ENCODE results near the gene GPR87.

Gene GPR87

GRCh38 chr3:151347432-151347831 lies 30.8 kb upstream of the GPR87 start:
- Histone ChIP-seq H3K27ac (ENCODE audit: extremely low read depth, low read depth, low read length) (no peak overlapping the region), H3K9me3 (ENCODE audit: control insufficient read depth, insufficient read depth, low read depth, low read length) (no peaks in the 10 kb centered on the region), H3K4me3 (ENCODE audit: low read depth, low read length) (no peak overlapping the region), H3K36me3 (ENCODE audit: control insufficient read depth in 2 of 2, insufficient read depth in 1 of 2, low read length in 2 of 2) (no peaks in the 10 kb centered on the region), H3K4me1 (ENCODE audit: control insufficient read depth, insufficient read depth, low read length) (no peaks in the 10 kb centered on the region)
- ChIA-PET CTCF (no interaction called here), POLR2A (no interaction called here)
- TF ChIP-seq ZNF654 (tag by site-specific recombination; IDR thresholded peaks at IDR 0.05; ENCODE audit: low read depth) (no peak), HIC1 (tag by site-specific recombination; IDR thresholded peaks at IDR 0.05) (no peak), ZEB2 (tag by site-specific recombination; IDR thresholded peaks at IDR 0.05) (no peak)

GRCh38 chr3:151346292-151346691 lies 29.7 kb upstream of the GPR87 start:
- Histone ChIP-seq H3K27ac (ENCODE audit: extremely low read depth, low read depth, low read length) (no peak overlapping the region), H3K4me1 (ENCODE audit: control insufficient read depth, insufficient read depth, low read length) (no peaks in the 10 kb centered on the region), H3K9me3 (ENCODE audit: control insufficient read depth, insufficient read depth, low read depth, low read length) (no peaks in the 10 kb centered on the region), H3K36me3 (ENCODE audit: control insufficient read depth in 2 of 2, insufficient read depth in 1 of 2, low read length in 2 of 2) (no peaks in the 10 kb centered on the region), H3K4me3 (ENCODE audit: low read depth, low read length) (no peak overlapping the region)
- POLR2A ChIA-PET, result no interaction called here
- no peak for TF ChIP-seq FEZF1 (tag by site-specific recombination; IDR thresholded peaks at IDR 0.05)
- TF ChIP-seq ZNF394 (tag by site-specific recombination; IDR thresholded peaks at IDR 0.05; ENCODE audit: borderline replicate concordance), result no peak
- TF ChIP-seq ZNF433 (tag by site-specific recombination; IDR thresholded peaks at IDR 0.05; ENCODE audit: low read depth), result no peak
- TF ChIP-seq ZNF664 (tag by site-specific recombination; IDR thresholded peaks at IDR 0.05), result no peak
- TF ChIP-seq RBAK (tag by site-specific recombination; IDR thresholded peaks at IDR 0.05), result no peak
- TF ChIP-seq, protein P1, sequence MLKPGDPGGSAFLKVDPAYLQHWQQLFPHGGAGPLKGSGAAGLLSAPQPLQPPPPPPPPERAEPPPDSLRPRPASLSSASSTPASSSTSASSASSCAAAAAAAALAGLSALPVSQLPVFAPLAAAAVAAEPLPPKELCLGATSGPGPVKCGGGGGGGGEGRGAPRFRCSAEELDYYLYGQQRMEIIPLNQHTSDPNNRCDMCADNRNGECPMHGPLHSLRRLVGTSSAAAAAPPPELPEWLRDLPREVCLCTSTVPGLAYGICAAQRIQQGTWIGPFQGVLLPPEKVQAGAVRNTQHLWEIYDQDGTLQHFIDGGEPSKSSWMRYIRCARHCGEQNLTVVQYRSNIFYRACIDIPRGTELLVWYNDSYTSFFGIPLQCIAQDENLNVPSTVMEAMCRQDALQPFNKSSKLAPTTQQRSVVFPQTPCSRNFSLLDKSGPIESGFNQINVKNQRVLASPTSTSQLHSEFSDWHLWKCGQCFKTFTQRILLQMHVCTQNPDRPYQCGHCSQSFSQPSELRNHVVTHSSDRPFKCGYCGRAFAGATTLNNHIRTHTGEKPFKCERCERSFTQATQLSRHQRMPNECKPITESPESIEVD (tag by site-specific recombination; IDR thresholded peaks at IDR 0.05), result no peak
- no peak for TF ChIP-seq ZNF530 (tag by site-specific recombination; IDR thresholded peaks at IDR 0.05; ENCODE audit: low read depth)
- TF ChIP-seq ZNF596 (tag by site-specific recombination; IDR thresholded peaks at IDR 0.05), result no peak
- CTCF ChIA-PET, result interaction anchor here (0.6 to 0.7 kb wide), 3 partner anchors 17 to 1043 kb away, joined by 3 to 5 read pairs (median 3); partner anchors contain the start of gene P2RY13

- Histone ChIP-seq H3K4me3 (ENCODE audit: low read depth, low read length) (no peak overlapping the region), H3K4me1 (ENCODE audit: control insufficient read depth, insufficient read depth, low read length) (no peaks in the 10 kb centered on the region), H3K9me3 (ENCODE audit: control insufficient read depth, insufficient read depth, low read depth, low read length) (no peaks in the 10 kb centered on the region), H3K36me3 (ENCODE audit: control insufficient read depth in 2 of 2, insufficient read depth in 1 of 2, low read length in 2 of 2) (no peaks in the 10 kb centered on the region), H3K27ac (ENCODE audit: extremely low read depth, low read depth, low read length) (no peak overlapping the region)
- TF ChIP-seq ZNF112 (tag by site-specific recombination; IDR thresholded peaks at IDR 0.05) (no peak), TRIM28 (IDR thresholded peaks at IDR 0.05; ENCODE audit: borderline replicate concordance, low read length) (no peak), ZNF350 (tag by site-specific recombination; IDR thresholded peaks at IDR 0.05) (no peak), SCRT1 (tag by site-specific recombination; IDR thresholded peaks at IDR 0.05; ENCODE audit: borderline replicate concordance) (no peak), ZBTB1 (tag by site-specific recombination; IDR thresholded peaks at IDR 0.05) (no peak), KLF1 (tag by site-specific recombination; IDR thresholded peaks at IDR 0.05) (no peak), ZNF704 (tag by site-specific recombination; IDR thresholded peaks at IDR 0.05) (no peak), ZSCAN16 (tag by site-specific recombination; IDR thresholded peaks at IDR 0.05) (no peak), ZNF747 (tag by site-specific recombination; IDR thresholded peaks at IDR 0.05) (no peak), ZNF404 (tag by site-specific recombination; IDR thresholded peaks at IDR 0.05) (no peak), ZNF660 (tag by site-specific recombination; IDR thresholded peaks at IDR 0.05) (no peak), MEIS1 (CRISPR knock-in tag; IDR thresholded peaks at IDR 0.05; ENCODE audit: borderline replicate concordance) (no peak)
- TF ChIP-seq, protein P2, sequence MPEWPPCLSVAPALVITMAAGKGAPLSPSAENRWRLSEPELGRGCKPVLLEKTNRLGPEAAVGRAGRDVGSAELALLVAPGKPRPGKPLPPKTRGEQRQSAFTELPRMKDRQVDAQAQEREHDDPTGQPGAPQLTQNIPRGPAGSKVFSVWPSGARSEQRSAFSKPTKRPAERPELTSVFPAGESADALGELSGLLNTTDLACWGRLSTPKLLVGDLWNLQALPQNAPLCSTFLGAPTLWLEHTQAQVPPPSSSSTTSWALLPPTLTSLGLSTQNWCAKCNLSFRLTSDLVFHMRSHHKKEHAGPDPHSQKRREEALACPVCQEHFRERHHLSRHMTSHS (tag by site-specific recombination; IDR thresholded peaks at IDR 0.05), result no peak
- CTCF ChIA-PET, result interaction anchor here (0.6 kb wide), 2 partner anchors 117 to 1043 kb away, joined by 3 to 5 read pairs; no protein-coding TSS in a partner anchor
- POLR2A ChIA-PET, result no interaction called here
These were observed 29.2 kb upstream of the GPR87 start for GRCh38 chr3:151345859-151346258.
